ENCODE results near the gene NKPD1.
"Not testable (repeated sequence)": the region's sequence is repeated elsewhere in the genome, so short reads cannot be mapped to it uniquely, and the experiment has no call there.

The NKPD1 gene

DNA sequence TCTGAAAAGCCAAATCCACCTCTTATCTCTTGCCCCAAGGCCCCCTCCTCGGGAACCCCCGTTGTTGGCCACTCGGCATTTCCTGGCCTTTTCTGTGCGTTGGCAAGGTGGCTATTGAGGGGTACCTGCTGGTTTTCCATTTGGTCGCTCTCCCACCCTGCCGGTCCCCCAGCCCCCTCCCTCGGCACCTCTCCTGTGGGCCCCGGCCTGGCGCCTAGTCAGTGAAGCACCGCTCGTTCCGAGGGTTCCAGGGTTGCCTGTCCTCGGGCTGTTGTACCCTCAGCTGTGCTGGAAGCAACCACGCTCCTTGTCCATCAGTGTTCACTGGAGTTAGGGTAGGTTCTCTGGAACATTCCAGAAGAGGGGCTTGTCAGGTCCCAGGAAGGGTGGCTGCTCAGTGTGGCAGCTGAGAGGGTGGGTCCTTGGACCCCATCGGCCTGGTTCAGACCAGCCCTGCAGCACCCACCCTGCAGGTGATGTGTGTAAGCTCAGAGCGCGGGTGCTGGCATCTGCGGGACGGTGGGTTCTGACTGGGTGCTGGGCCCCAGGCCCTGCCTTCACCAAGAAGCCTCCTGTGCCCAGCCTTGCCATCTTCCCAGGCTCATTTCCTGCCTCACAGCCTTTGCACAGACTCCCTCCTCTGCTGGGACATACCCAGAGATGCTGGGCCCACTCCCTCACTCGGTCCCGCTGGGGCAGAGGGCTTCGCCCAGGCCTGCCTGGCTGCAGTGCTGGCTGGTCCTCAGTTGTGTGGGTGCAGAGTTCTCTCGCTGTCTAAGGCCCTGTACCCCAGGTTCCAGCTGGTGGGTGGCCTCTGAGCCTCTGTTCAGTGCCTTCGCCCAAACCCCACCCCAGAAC lies 21.3 kb downstream of the NKPD1 start:
- no peak for DNase-seq

DNA sequence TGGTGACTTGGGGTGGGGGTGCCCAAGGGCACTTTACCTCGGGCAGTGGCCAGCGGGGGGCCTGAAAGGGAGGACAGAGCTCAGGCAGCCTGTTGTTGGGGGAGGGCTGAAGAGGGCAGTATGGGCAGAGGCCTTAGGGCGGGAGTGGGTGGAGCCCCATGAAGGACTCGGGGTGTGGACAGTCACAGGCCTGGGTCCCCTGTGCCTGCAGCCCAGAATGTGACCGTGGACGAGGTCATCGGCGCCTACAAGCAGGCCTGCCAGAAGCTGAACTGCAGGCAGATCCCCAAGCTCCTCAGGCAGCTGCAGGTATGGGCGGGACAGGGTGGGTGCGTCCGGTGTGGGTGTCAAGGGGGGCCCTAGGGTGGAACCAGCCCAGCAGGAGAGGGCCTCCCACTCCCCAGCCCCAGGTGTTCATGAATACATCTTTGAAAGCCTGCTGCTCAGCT lies 22.5 kb downstream of the NKPD1 start:
- DNase-seq = no peak

DNA sequence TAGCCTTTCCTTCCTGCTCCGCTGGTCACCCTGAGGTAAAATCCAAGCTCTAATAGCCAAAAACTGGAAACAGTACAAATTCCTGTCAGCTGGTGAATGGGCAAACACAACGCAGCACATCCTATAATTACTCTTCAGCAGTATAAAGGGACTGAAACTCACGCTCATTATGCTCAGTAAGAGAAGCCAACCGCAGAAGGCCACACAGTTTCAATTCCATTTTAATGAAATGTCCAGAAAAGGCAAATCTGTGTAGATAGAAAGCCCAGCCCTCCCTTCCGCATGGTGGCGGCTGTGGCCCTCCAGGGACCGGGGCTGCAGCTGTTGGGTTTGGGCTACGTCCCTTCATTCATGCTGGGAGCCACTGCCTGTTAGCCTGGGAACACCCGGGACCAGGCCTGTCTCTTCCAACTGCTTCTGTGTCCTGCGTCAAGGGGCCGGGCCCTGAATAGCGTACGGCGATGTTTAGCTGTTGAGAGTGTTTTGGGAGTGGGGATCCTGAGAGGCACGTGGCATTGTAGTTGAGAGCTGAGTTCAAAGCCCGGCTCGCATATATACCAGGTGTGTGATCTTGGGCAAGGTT lies 23.5 kb downstream of the NKPD1 start:
- DNase-seq = no peak

DNA sequence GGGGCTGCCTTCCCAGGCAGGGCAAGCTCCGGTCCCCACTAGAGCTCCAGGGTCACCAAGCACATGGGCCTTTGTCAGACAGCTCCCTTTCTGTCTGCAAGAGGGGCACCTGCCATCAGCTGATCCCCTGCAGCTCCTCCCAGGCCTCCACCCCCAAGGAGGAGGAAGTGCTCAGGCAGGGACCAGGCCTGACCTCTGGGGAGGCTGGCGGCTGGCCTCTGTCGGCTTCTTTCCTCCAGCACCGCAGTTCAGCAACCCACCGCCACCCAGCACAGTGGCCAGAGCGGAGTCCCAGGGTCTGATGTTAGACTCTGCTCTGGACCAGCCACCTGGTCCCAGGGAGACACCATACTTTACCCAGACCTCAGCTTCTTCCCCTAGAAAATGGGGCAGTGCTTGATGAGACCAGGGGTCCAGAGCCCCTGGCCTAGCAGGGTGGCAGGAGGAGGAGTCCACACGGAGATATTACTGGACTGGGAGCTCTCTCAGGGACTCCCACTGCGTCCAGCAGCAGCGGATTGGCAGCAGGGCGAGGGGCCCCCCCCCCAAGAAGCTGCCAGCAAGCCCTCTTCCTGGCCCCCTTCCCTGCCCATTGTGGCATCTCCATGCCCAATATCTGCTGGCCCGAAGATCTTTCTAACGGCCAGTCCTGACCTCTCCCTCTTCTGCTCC lies 24.1 kb downstream of the NKPD1 start:
- no peak for DNase-seq

DNA sequence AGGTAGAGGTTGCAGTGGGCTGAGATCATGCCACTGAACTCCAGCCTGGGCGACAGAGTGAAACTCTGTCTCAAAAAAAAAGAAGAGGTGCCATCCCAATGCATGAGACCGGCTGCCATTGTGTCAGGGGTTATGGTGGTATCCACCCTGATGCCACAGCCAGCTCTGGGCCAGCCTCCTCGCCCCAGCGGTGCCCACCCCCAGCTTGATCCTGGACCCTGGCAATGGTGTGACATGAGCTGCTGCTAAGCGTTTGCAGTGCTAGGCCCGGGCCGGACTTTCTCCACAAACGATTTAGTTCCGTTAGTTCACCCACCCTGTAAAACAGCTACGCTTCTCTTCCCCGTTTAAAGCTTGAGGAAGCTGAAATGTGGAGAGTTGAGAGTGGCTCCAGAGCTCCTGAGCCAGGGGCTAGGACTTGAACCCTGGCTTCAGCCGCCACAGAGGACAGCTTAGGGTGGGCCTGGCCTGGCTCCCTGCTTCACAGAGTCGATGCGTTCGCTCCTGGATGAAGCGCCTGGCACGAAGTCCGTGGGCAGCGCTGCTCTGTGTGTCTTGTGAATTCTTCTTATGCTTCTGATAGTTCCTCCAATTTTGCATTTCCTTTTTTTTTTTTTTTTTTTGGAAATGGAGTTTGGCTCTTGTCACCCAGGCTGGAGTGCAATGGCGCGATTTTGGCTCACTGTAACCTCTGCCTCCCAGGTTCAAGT lies 25.5 kb downstream of the NKPD1 start:
- no peak for DNase-seq

DNA sequence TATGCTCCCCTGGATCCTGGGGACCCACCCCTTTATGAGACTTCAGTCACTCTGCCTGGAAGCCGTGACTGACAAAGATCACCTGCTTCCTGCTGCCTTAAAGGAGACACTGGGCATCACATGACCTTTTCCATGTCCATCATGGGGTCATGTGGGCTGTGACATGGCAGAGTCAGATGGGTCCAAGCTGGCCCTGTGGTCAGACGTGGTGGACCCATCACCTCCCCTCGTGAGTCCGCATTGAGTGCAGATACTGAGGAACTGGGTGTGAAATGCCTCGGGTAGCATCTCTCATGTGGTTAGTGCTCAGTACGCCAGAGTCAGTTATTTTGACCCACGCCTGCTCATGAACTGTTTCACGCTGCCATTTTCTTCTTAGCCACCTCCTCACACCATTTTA lies 27.1 kb downstream of the NKPD1 start:
- DNase-seq = no peak

DNA sequence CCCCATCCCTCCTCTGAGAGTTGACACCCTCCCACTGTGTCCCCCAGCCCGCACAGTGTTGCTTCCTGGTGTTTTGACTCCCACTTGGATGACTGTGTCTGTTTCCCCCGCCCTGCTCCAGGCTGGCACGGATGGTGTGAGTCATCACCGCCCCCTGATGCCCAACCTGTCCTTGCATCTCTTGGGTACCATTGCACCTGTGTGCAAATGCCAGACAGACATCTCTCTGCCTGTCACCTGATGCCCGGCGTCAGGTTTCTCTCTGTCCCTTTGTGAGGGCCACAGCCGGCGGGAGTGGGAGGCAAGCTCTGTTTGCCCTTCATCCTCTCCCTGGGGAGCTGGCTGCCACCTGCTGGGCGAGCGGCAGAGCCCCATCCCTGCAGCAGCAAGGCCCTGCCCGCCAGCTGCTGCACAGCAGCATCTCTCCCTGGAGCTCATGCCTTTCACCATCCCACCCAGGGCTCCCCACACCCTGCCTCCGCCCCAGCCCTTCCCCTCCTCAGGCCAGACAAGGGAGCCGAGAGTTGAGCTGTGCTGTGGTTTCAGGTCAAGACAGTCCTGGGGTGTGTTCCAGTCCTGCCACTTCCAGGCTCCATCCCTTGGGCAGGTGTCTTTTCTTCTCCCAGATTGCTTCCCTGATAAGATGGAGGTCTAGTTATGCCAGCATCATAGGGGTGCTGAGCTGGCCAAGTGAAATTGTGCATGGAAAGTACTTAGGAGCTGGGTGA lies 29.7 kb downstream of the NKPD1 start:
- DNase-seq = peak; percentile 98

DNA sequence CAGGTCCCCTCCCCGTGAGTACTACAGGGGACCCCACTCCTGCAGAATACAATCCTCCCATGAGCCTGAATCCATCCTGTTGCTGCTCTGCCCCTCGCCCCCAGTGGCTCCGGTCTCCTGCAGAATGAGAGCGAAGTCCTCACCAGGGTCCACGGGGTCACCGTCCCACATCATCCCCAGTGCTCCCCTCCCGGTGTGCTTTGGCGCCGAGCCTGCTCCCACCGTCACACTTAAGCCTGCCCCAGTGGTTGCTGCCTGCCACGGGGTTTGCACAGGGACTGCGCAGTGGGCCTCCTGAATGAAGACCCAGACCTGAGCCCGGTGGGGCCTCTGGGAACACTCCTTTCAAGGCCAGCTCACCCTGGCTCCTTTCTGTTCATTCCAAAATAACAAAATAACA lies 30.5 kb downstream of the NKPD1 start:
- DNase-seq = no peak

DNA sequence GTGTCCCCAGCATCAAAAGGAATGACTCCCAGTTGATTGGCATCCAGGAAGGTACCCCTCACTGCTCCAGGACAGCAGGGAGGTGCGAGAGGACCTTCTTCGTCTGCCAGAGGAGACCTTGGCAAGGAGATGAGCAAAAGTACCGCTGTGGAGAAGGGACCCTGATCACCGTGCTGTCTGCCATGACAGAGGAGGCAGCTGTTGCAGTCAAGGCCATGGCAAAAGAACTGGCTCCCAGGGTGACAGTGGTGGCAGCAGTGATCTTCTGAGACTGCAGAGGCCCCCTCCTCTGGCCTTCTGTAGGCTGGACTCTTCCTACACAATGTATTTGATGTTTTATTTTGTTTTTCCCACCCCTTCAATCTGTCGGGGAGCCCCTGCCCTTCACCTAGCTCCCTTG lies 32.0 kb downstream of the NKPD1 start:
- no peak for DNase-seq

DNA sequence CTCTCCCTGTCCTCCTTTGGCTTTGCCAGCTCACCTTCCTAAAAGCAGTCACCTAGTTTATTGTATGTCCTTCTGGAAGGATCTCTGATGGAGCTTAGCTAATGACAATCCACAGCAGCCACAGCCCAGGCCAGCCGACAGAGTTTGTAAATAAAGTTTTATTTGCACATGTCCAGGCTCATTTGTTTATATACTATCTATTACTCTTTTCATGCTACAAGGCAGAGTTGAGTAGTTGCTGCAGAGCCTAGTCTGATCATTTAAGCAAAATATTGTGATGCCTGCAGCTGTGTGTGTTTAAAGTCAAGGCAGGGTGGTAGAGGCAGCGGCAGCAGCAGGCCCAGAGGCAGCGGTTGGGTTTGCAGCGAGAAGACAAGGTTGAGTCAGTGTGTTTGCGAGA lies 32.6 kb downstream of the NKPD1 start:
- peak; percentile 19 for DNase-seq

DNA sequence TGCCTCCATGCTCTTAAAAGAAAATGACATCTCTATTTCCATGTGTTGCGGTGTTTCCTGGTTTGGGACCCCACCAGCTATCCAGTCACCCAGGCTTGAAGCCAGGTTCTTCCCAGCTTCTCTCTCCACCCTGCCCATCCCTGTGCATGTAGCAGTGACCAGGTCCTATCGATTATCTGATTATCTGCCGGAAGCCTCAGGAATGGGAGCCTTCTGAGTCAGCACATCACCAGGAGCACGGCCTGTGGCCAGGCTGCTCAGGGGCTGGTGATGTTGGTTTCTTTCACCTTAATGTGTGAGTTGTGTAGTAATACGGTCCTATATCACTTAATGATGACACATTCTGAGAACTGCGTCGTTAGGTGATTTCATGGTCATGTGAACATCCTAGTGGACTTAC lies 34.1 kb downstream of the NKPD1 start:
- no peak for DNase-seq

DNA sequence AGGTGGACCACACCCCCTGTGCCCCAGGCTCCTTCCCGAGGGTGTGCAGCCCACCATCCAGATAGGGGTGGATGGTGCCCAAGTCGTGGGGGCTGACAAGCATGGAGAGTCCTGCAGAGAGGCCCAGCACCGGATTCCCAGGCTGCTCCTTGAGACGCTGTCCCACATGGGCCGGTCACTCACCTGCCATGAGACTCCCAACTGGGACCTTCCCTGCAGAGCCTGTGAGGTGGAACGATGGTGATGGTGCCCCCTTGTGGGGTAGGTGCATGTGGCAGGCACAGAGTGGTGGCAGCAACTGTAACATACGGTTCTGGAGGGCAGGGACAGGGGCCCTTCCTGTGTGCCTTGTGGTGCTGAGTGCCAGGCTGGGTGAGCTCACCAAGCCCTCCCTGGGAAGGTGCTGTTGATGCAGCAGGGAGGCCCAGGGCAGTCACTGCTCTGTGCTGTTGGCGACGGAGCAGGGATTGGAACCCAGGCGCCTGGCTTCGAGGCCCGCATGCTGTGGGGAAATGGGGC lies 34.7 kb downstream of the NKPD1 start:
- DNase-seq = peak; percentile 79

DNA sequence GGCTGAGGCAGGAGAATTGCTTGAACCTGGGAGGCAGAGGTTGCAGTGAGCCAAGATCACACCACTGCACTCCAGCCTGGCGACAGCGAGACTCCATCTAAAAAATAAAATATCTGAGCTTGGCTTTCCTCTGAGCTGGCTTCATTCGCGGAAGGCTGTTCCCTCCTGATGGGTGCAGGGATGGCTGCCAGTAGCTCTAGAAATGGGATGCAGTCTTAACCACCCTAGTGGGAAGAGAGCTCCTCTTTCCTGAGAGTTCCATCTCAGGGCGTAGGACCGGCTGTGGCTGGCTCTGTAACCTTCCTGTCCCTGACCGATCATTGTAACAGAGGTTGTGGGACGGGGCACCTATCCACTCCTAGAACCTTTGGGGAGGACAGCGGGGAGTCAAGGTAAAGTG lies 35.4 kb downstream of the NKPD1 start:
- DNase-seq = no peak

DNA sequence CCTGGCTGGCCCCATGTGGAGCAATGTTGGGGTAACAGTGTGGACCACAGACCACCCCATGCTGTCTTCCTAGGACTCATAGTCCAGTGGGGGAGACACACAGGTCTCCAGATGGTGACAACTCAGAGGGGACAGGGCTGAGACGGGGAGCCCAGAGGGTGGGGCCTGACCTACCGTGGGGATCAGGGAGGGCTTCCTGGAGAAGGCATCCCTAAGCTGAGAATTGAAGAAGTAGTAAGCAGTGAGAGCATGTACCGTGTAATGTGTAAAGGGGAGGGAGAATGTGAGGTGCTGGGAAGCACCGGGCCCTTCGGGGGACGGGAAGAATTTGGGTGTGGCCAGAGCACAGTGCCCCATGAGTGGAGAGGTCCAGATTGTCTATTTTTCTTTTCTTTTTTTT lies 36.8 kb downstream of the NKPD1 start:
- DNase-seq = no peak

DNA sequence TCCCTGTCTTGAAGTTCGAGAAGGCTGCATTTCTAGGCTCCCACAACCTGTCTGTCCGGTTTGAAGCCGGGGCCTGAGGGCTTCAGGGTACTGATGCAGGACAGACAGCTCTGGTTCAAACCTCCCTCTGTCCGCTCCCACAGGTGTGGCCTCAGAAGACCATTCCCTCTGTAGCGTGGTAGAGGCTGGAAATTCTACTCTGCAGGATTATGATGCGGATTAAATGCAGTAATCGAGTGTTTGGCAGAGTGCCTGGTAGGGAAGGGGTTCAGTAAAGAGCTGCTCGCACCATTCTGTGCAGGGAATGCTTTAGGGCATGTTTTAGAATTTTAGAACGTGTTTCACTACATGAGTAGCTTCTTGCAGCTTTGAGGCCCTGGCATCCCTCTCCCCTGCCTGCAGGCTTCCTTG lies 37.3 kb downstream of the NKPD1 start:
- peak; percentile 12 for DNase-seq

DNA sequence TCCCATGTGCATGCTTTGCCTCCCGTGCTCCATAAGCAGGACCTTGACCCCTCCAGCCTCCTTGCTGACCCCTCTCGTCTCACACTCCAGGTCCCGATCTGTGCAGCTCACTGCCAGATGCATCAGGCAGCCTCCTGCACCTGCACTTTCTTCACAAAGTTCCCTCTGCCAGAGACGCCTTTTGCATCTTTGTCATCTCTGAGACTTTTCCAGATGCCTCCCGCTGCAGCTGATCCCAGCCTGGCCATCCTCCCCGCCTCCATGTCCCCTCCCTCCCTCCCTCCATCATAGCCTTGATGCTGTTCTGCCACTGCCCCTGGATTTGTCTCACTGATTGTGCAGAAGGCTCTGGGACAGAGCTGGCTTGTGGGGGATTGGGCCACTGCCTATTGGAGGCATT lies 38.0 kb downstream of the NKPD1 start:
- DNase-seq = no peak

DNA sequence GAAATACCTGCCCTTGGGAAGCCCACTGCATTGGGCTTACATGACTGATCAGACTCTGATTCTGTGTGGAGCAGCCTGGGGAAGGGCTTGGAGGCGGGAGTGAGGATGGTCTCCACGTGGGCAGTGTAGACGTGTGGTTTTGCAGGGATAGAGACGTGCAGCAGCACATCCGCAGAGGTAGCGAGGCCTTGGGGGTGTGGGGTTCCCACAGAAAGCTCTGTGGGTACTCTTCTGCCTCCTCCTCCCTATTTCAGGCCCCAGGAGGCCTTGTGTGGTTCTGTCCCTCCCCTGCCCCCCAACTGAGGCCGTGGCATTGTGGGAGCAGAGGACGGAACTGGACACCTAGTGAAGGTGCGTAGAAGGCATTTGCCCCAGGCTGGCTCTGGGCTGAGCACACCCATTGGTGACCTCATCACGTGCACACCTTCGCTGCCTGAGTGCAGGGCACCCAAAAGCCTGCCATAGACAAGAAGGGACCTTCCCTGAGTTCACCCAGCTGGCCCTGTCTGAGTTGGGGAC lies 38.9 kb downstream of the NKPD1 start:
- DNase-seq = no peak

DNA sequence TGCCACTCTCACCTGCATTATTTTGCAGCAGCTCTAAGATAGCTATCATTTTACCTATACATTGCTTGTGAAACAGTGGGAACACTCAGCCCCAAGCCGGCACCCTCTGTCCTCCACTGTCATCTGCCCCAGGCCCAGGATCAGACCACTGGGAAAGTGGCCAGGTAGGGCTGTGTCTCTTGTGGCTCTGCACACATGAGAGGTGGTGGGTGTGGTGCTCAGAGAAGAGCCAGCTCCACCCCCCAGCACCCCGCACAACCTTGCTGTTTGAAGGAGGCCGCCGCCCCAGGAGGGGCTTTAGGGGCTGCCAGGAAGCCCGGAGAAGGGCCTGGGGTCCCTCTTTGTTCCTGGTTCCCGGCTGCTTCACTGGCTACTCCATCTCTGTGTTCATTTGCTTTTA lies 41.2 kb downstream of the NKPD1 start:
- DNase-seq = no peak

DNA sequence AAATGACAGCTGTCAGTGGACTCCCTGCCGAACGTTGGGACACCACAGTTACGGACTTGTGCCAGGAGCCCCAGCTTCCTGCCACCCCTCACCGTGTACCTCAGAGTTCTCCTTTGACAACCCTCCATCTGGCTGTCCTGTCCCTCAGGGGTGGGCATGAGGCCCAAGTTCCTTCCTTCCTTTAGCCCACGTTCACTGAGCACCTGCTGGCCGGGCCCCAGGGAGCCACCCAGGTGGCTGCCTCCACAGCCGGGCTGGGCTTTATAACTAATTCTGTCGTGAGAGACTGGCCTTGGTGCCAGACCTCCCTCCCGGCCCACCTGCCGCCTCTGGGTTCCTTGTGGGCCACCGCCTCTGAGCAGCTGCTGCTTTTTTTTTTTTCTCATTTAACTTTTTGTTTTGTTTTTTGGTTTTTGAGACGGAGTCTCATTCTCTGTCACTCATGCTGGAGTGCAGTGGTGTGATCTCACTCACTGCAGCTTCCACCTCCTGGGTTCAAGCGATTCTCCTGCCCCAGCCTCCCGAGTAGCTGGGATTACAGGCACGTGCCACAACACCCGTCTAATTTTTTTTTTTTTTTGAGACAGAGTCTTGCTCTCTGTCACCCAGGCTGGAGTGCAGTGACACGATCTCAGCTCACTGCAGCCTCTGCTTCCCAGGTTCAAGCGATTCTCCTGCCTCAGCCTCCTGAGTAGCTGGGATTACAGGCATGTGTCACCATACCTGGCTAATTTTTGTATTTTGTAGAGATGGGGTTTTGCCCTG lies 42.0 kb downstream of the NKPD1 start:
- not testable (repeated sequence) for DNase-seq

DNA sequence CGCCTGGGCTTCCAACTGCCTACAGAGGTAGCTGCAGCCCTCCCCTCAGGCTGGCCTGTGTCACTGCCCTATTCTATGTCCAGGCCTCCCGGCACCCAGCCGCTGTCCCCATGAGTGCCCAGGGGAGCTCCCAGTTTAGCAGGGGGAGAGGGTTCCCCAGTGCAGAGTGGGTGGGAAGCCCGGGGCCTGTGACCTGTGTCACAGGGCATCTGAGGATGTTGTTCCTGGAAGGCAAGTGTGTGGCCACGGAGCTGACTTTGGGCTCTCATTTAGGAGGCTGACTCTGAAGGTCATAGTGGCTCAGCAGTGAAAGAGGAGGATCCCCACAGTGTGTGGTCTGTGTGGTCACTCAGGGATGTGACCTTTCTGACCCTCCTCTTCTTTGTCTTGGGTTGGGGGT lies 42.7 kb downstream of the NKPD1 start:
- no peak for DNase-seq

DNA sequence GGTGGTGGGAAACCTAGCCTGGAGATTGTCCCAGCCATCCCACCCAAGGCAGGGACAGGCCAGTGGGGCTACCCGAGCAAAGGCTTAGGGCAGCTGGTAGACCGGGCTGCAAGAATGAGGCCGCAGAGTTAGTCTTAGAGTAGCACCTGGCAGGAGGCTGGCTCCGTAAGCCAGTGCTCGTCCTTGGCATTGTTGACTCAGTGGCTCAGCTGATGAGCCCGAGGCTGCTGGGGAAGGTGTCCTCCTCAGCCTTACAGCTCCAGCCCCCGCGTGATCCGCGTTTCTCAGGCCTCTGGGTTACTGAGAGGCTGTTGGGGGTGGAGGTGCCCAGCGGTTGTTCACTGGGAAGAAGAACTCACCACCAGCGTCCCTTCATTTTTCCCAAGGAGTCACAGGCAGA lies 43.1 kb downstream of the NKPD1 start:
- peak; percentile 60 for DNase-seq
